Measurements from ENCODE around the gene MAP7D2. TPM values are rescaled to one million over a fixed set of nuclear protein-coding genes. Genes with fewer than 3 reads are reported as not detected.

The MAP7D2 gene
- total and polyA plus RNA-seq, 4 donors = 0.16 to 1.5 (median 0.42) TPM

GRCh38 chrX:20029728-20030127, 87.0 kb downstream of the MAP7D2 start:
- H3K9me3 ChIP-seq (ENCODE audit: control insufficient read depth in 4 of 4, low read length in 3 of 4) = no peaks in the 10 kb centered on the region
- no peak overlapping the region for H3K4me3 ChIP-seq (ENCODE audit: low read depth in 1 of 3, low read length in 3 of 3)
- H3K4me1 ChIP-seq (ENCODE audit: control insufficient read depth in 4 of 4, insufficient read depth in 4 of 4, low read length in 3 of 4) = peaks cover 0 to 3% (median 0%) of the 10 kb centered on the region in 4 donors
- H3K27me3 ChIP-seq (ENCODE audit: control insufficient read depth in 4 of 4, insufficient read depth in 4 of 4, low read length in 3 of 4) = no peaks in the 10 kb centered on the region
- WGBS = 7% methylated on average over 2 of the region's 2 CpGs
- DNase-seq (ENCODE audit: low spot score) = no peak
- H3K36me3 ChIP-seq (ENCODE audit: control insufficient read depth in 4 of 4, insufficient read depth in 3 of 4, low read depth in 1 of 4, low read length in 3 of 4) = no peaks in the 10 kb centered on the region
- TF ChIP-seq CTCF (IDR thresholded peaks at IDR 0.05; ENCODE audit: low read depth, low read length, missing input control) (no peak), TAF1 (conservative IDR thresholded peaks at IDR 0.05) (no peak), RXRA (IDR thresholded peaks at IDR 0.05) (peak in 1 of 2 donors; percentile 9), FOXA1 (IDR thresholded peaks at IDR 0.05) (no peak), HNF4G (IDR thresholded peaks at IDR 0.05) (peak; percentile 77), JUND (IDR thresholded peaks at IDR 0.05) (peak in 1 of 2 donors; percentile 24), ATF3 (IDR thresholded peaks at IDR 0.05) (no peak), SP1 (IDR thresholded peaks at IDR 0.05) (peak; percentile 71), YY1 (IDR thresholded peaks at IDR 0.05) (no peak), ZBTB33 (IDR thresholded peaks at IDR 0.05) (no peak), RAD21 (IDR thresholded peaks at IDR 0.05) (no peak), NR2F2 (IDR thresholded peaks at IDR 0.05) (no peak), EGR1 (IDR thresholded peaks at IDR 0.05; ENCODE audit: low read depth in 2 of 2) (no peak), GABPA (IDR thresholded peaks at IDR 0.05 in 1 of 2, conservative IDR thresholded peaks at IDR 0.05 in 1 of 2) (no peak), MAX (IDR thresholded peaks at IDR 0.05) (peak; percentile 26), HNF4A (conservative IDR thresholded peaks at IDR 0.05) (peak; percentile 88), REST (IDR thresholded peaks at IDR 0.05) (peak; percentile 12), FOXA2 (IDR thresholded peaks at IDR 0.05) (no peak)
- H3K9ac ChIP-seq (ENCODE audit: low read depth in 1 of 2, low read length in 2 of 2) = no peak overlapping the region
- no peak overlapping the region for H3K27ac ChIP-seq (ENCODE audit: low read depth in 1 of 2, low read length in 2 of 2)
